GM12872 (cell line): ENCODE measurements around the gene BAIAP2.

Experiments
- CTCF ChIP-seq: IDR thresholded peaks from 3 replicates; pipeline ENCODE4 v1.5.1; 2011; ENCODE audit warnings: low read depth, mild to moderate bottlenecking, low read length, moderate library complexity; ENCODE audit not compliant: insufficient read depth

Gene BAIAP2

GRCh38 chr17:80992077-80992947 is 42.6 kb upstream of the BAIAP2 start:
- TF ChIP-seq CTCF: no peak

GRCh38 chr17:80992948-80993624 is 41.9 kb upstream of the BAIAP2 start:
- TF ChIP-seq CTCF: no peak

GRCh38 chr17:80995131-80995530 is 39.8 kb upstream of the BAIAP2 start:
- TF ChIP-seq CTCF: no peak

- TF ChIP-seq CTCF: no peak
Measured at GRCh38 chr17:80996422-80997305, 38.3 kb upstream of the BAIAP2 start.

GRCh38 chr17:80997424-80998117 is 37.4 kb upstream of the BAIAP2 start:
- TF ChIP-seq CTCF: no peak

GRCh38 chr17:80998118-80998747 is 36.7 kb upstream of the BAIAP2 start:
- TF ChIP-seq CTCF: no peak
